ENCODE results near the gene NYAP1.

DNA sequence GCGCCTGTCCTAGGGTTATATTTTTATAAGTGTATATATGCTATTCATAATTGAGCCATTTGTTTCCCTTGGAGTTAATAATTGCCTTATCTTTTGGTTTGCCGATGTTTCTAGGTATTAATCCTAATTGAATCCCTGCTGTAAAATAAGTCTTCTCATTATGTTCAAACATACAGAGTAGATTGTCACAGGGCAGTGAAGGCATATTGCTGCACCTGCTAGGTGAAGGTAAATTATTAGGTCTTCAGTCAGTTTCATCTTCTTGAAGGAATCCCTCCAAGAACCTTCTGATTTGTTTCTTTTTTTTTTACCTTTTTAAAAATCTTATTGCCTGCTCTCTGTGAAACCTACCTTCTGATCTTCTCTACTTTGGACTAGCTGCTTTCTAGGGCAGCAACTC is 37.3 kb downstream of the NYAP1 start:
- TF ChIP-seq, protein P1, sequence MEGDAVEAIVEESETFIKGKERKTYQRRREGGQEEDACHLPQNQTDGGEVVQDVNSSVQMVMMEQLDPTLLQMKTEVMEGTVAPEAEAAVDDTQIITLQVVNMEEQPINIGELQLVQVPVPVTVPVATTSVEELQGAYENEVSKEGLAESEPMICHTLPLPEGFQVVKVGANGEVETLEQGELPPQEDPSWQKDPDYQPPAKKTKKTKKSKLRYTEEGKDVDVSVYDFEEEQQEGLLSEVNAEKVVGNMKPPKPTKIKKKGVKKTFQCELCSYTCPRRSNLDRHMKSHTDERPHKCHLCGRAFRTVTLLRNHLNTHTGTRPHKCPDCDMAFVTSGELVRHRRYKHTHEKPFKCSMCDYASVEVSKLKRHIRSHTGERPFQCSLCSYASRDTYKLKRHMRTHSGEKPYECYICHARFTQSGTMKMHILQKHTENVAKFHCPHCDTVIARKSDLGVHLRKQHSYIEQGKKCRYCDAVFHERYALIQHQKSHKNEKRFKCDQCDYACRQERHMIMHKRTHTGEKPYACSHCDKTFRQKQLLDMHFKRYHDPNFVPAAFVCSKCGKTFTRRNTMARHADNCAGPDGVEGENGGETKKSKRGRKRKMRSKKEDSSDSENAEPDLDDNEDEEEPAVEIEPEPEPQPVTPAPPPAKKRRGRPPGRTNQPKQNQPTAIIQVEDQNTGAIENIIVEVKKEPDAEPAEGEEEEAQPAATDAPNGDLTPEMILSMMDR (conservative IDR thresholded peaks at IDR 0.05; ENCODE audit: low read length), result no peak
- TF ChIP-seq EZH2phosphoT487 (IDR thresholded peaks at IDR 0.05; ENCODE audit: borderline replicate concordance, low read depth, low read length), result no peak
